COLO668 (cell line): ENCODE data around the gene IFI16.
"Not testable (repeated sequence)": the region's sequence is repeated elsewhere in the genome, so short reads cannot be mapped to it uniquely, and the experiment has no call there.

Experiments used
- DNase-seq: peaks from one replicate; lab custom pipeline; 2025; ENCODE audit not compliant: unreplicated experiment; lab: John Stamatoyannopoulos, UW

The IFI16 gene

DNA sequence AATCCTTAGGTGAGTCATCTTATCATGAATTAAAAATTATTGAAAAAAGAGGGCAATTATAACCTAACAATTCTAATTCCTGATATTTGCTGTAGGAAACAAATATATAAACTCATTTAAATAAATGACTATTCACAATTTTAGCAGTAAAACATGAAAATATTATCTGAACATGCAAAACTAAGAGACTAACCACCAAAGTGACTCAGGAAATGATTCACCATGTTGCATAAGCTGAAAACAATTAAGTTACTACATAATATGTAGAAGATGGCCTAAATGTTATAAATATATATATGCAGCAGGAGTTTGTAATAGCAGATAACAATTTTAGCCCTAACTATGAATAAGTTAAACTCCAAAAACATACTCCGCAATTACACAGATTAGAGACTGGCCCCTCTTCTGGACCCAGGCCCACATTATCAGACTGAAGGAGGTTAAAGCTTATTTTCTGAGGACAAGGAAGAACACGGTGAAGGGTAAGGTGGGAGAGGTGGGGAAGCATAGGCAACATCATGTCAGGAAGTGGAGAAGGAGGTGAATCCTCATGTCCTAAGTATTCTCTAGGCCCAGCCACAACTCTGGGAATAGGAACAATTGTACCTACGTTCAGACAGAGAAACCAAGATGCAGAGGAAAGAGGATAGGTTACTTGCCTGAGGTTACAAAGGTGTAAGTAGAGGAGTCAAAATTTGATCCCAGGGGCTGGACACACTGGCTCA, 82.5 kb downstream of the IFI16 start:
- DNase-seq: no peak

GRCh38 chr1:159098596-159098995, 88.9 kb downstream of the IFI16 start:
- DNase-seq: no peak

- no peak for DNase-seq
Measured at GRCh38 chr1:159100589-159100988, 90.9 kb downstream of the IFI16 start.

GRCh38 chr1:159103021-159103420, 93.3 kb downstream of the IFI16 start:
- not testable (repeated sequence) for DNase-seq
